ENCODE results near the gene LRRC72. TPM values are rescaled to one million over a fixed set of nuclear protein-coding genes. Genes with fewer than 3 reads are reported as not detected.

Gene LRRC72
- total RNA-seq, 1 donor from 2014 or later: not detected

- H3K27me3 ChIP-seq: no peaks in the 10 kb centered on the region
- intact Hi-C loops (cut with DNase I): no loop called here
- no peak overlapping the region for H3K27ac ChIP-seq
- H3K4me3 ChIP-seq: no peak overlapping the region
- no peak for TF ChIP-seq CTCF (IDR thresholded peaks at IDR 0.05)
- no peaks in the 10 kb centered on the region for H3K36me3 ChIP-seq
- no peak for DNase-seq (ENCODE audit: low spot score in 2 of 2)
- no peaks in the 10 kb centered on the region for H3K4me1 ChIP-seq
- H3K9me3 ChIP-seq: no peaks in the 10 kb centered on the region
Observed at GRCh38 chr7:16562456-16563220, 36.0 kb downstream of the LRRC72 start.

DNA sequence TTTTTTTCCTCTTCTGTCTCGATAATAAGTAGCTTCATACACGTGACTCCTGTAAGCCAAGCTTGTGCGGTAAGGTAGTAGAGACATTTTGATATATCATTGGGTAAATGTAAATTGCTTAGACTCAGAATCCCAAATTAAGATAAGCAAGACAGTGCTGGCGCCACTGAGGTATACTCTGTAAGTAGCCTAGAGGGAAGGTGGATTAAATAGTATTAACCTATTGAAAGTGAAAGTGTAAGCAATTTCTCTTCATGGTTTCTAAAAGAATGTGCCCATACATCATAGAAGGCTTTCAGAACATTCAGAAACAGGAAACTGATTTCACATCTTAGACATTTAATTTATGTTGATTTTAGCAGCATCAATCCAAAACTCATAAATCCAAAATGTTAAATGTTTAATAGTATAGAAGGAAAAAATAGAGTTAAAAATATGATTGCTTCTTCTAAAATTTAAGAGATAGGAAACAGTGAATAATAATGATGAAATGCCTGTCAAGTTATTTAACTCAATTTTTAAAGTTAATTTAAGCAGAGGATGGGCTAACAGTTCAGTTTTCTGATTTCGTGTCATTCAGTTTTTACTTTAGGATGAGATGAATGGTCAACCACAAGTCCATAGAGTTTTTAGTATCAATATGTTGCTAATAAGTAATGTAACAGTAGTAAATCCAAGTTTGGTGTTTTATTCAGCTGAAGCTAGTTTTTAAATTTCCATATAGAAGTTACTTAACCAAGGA, 36.8 kb downstream of the LRRC72 start:
- DNase-seq (ENCODE audit: low spot score in 2 of 2): no peak
- H3K4me3 ChIP-seq: no peak overlapping the region
- intact Hi-C loops (cut with DNase I): no loop called here
- no peaks in the 10 kb centered on the region for H3K9me3 ChIP-seq
- no peak overlapping the region for H3K27ac ChIP-seq
- no peak for TF ChIP-seq CTCF (IDR thresholded peaks at IDR 0.05)
- no peaks in the 10 kb centered on the region for H3K4me1 ChIP-seq
- no peaks in the 10 kb centered on the region for H3K36me3 ChIP-seq
- H3K27me3 ChIP-seq: no peaks in the 10 kb centered on the region

GRCh38 chr7:16564023-16564380, 37.4 kb downstream of the LRRC72 start:
- H3K36me3 ChIP-seq: no peaks in the 10 kb centered on the region
- TF ChIP-seq CTCF (IDR thresholded peaks at IDR 0.05): no peak
- no peak for DNase-seq (ENCODE audit: low spot score in 2 of 2)
- H3K27ac ChIP-seq: no peak overlapping the region
- H3K4me1 ChIP-seq: no peaks in the 10 kb centered on the region
- no peaks in the 10 kb centered on the region for H3K27me3 ChIP-seq
- no peak overlapping the region for H3K4me3 ChIP-seq
- intact Hi-C loops (cut with DNase I): no loop called here
- no peaks in the 10 kb centered on the region for H3K9me3 ChIP-seq

DNA sequence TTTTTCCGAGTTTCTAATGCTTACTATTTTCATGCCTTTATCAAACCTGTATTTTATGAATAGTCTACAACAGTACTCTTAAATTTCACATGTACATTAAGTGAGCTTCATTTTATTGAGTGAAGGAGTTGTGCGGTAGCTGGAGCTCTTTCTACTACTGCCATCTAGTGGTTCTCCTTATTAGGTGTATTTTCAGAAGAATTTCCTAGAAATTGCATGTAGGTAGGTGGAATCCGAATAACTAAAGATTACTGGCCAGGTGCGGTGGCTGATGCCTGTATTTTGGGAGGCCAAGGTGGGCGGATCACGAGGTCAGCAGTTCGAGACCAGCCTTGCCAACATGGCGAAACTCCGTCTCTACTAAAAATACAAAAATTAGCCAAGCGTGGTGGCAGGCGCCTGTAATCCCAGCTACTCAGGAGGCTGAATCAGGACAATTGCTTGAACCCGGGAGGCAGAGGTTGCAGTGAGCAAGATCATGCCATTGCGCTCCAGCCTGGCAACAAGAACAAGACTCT, 38.3 kb downstream of the LRRC72 start:
- H3K9me3 ChIP-seq: no peaks in the 10 kb centered on the region
- no peak overlapping the region for H3K27ac ChIP-seq
- TF ChIP-seq CTCF (IDR thresholded peaks at IDR 0.05): peak; percentile 26 to 77 (median 64)
- H3K27me3 ChIP-seq: no peaks in the 10 kb centered on the region
- H3K36me3 ChIP-seq: no peaks in the 10 kb centered on the region
- intact Hi-C loops (cut with DNase I): loop anchor here (1.0 kb wide), 1 partner anchor 487 kb away; no protein-coding TSS in a partner anchor
- H3K4me1 ChIP-seq: no peaks in the 10 kb centered on the region
- no peak overlapping the region for H3K4me3 ChIP-seq
- DNase-seq (ENCODE audit: low spot score in 2 of 2): no peak

DNA sequence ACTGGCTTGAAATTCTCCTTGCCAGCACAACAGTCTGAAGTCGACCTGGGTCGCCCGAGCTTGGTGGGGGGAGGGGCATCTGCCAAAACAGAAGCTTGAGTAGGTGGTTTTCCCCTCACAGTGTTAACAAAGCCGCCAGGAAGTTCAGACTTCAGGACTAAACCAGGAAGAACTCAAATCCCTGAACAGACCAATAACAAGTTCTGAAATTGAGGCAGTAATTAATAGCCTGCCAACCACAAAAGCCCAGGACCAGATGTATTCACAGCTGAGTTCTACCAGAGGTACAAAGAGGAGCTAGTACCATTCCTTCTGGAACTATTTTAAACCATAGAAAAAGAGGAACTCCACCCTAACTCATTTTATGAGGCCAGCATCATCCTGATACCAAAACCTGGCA, 45.3 kb downstream of the LRRC72 start:
- DNase-seq (ENCODE audit: low spot score in 2 of 2): no peak
- Histone ChIP-seq H3K4me1 (no peaks in the 10 kb centered on the region), H3K36me3 (no peaks in the 10 kb centered on the region), H3K4me3 (no peak overlapping the region), H3K27ac (no peak overlapping the region), H3K9me3 (no peaks in the 10 kb centered on the region), H3K27me3 (no peaks in the 10 kb centered on the region)
- no peak for TF ChIP-seq CTCF (IDR thresholded peaks at IDR 0.05)
- intact Hi-C loops (cut with DNase I): no loop called here
